Stimulated activated CD8-positive, alpha-beta memory T cell treated with anti-CD3 and anti-CD28 coated beads, Interleukin-7, amount 100 ng/mL, for 48 hours (primary cell): ENCODE data around the gene SLC25A38.
"Not testable (repeated sequence)": the region's sequence is repeated elsewhere in the genome, so short reads cannot be mapped to it uniquely, and the experiment has no call there.

Experiments used
- DNase-seq, 2 donors: peaks; one replicate each; pipeline ENCODE4 v3.0.0-alpha.2; 2020; ENCODE audit warnings: low read depth in 1 of 2; ENCODE audit errors: extremely low read depth in 1 of 2

SLC25A38 gene

GRCh38 chr3:39383045-39383880, at the start of gene SLC25A38:
Gene SLC25A38, plus strand, starts transcription at chr3:39383370. Its CDS starts 355 bp downstream, at chr3:39383725.
- peak in 1 of 2 donors; percentile 72 for DNase-seq

- DNase-seq: no peak
These were observed 49.6 kb upstream of the SLC25A38 start for GRCh38 chr3:39333607-39334006.

GRCh38 chr3:39334205-39334604, 49.0 kb upstream of the SLC25A38 start:
- DNase-seq: no peak

- DNase-seq: no peak
These were observed 45.0 kb upstream of the SLC25A38 start for GRCh38 chr3:39338201-39338600.

GRCh38 chr3:39339086-39339485, 44.1 kb upstream of the SLC25A38 start:
- DNase-seq: no peak

- no peak for DNase-seq
These were observed 40.0 kb upstream of the SLC25A38 start for GRCh38 chr3:39343076-39343717.

- no peak for DNase-seq
These were observed 39.4 kb upstream of the SLC25A38 start for GRCh38 chr3:39343760-39344159.

GRCh38 chr3:39344746-39345344, 38.3 kb upstream of the SLC25A38 start:
- no peak for DNase-seq

- no peak for DNase-seq
These were observed 36.2 kb upstream of the SLC25A38 start for GRCh38 chr3:39346785-39347585.

GRCh38 chr3:39347586-39347876, 35.6 kb upstream of the SLC25A38 start:
- no peak for DNase-seq

- no peak for DNase-seq
These were observed 34.1 kb upstream of the SLC25A38 start for GRCh38 chr3:39349080-39349479.

GRCh38 chr3:39350714-39351113, 32.5 kb upstream of the SLC25A38 start:
- DNase-seq: no peak

GRCh38 chr3:39351134-39351533, 32.0 kb upstream of the SLC25A38 start:
- DNase-seq: not testable (repeated sequence)

- DNase-seq: not testable (repeated sequence)
These were observed 29.8 kb upstream of the SLC25A38 start for GRCh38 chr3:39353168-39353927.

GRCh38 chr3:39358333-39358732, 24.8 kb upstream of the SLC25A38 start:
- DNase-seq: no peak

GRCh38 chr3:39361252-39361927, 21.8 kb upstream of the SLC25A38 start:
- peak in 1 of 2 donors; percentile 59 for DNase-seq

- no peak for DNase-seq
These were observed 21.0 kb upstream of the SLC25A38 start for GRCh38 chr3:39362192-39362591.

GRCh38 chr3:39362812-39363211, 20.4 kb upstream of the SLC25A38 start:
- DNase-seq: no peak

GRCh38 chr3:39370450-39370849, 12.7 kb upstream of the SLC25A38 start:
- not testable (repeated sequence) for DNase-seq

- no peak for DNase-seq
These were observed 10.3 kb upstream of the SLC25A38 start for GRCh38 chr3:39372833-39373232.
